T-helper 22 cell (primary cell): ENCODE measurements around the gene PLA2G4A.

Experiments used
- DNase-seq: peaks from one replicate; pipeline ENCODE4 v3.0.0-alpha.2; 2020; ENCODE audit warnings: low read depth

The PLA2G4A gene

GRCh38 chr1:186834399-186834958 is 5.7 kb downstream of the PLA2G4A start:
- DNase-seq: no peak

GRCh38 chr1:186835448-186835847 is 6.7 kb downstream of the PLA2G4A start:
- no peak for DNase-seq

- DNase-seq: no peak
Measured at GRCh38 chr1:186837806-186838205, 9.1 kb downstream of the PLA2G4A start.

- DNase-seq: no peak
Measured at GRCh38 chr1:186838380-186839040, 9.8 kb downstream of the PLA2G4A start.

- DNase-seq: no peak
Measured at GRCh38 chr1:186839041-186839400, 10.3 kb downstream of the PLA2G4A start.

GRCh38 chr1:186841599-186841998 is 12.8 kb downstream of the PLA2G4A start:
- no peak for DNase-seq

GRCh38 chr1:186842547-186842946 is 13.8 kb downstream of the PLA2G4A start:
- no peak for DNase-seq

- DNase-seq: no peak
Measured at GRCh38 chr1:186843226-186843625, 14.5 kb downstream of the PLA2G4A start.

- DNase-seq: no peak
Measured at GRCh38 chr1:186843931-186844330, 15.2 kb downstream of the PLA2G4A start.

GRCh38 chr1:186845576-186846210 is 16.9 kb downstream of the PLA2G4A start:
- DNase-seq: no peak

GRCh38 chr1:186848509-186849130 is 19.9 kb downstream of the PLA2G4A start:
- no peak for DNase-seq

GRCh38 chr1:186849271-186849671 is 20.5 kb downstream of the PLA2G4A start:
- DNase-seq: no peak

- no peak for DNase-seq
Measured at GRCh38 chr1:186849826-186850225, 21.1 kb downstream of the PLA2G4A start.

- no peak for DNase-seq
Measured at GRCh38 chr1:186854102-186854501, 25.4 kb downstream of the PLA2G4A start.

GRCh38 chr1:186858923-186859322 is 30.2 kb downstream of the PLA2G4A start:
- no peak for DNase-seq

- DNase-seq: no peak
Measured at GRCh38 chr1:186859995-186860394, 31.2 kb downstream of the PLA2G4A start.

GRCh38 chr1:186864296-186864695 is 35.5 kb downstream of the PLA2G4A start:
- no peak for DNase-seq

- no peak for DNase-seq
Measured at GRCh38 chr1:186865253-186865652, 36.5 kb downstream of the PLA2G4A start.

GRCh38 chr1:186865857-186866256 is 37.1 kb downstream of the PLA2G4A start:
- DNase-seq: no peak

GRCh38 chr1:186869526-186870228 is 40.9 kb downstream of the PLA2G4A start:
- DNase-seq: no peak

- no peak for DNase-seq
Measured at GRCh38 chr1:186871784-186872183, 43.0 kb downstream of the PLA2G4A start.

- DNase-seq: no peak
Measured at GRCh38 chr1:186872291-186872690, 43.5 kb downstream of the PLA2G4A start.

GRCh38 chr1:186873687-186874086 is 44.9 kb downstream of the PLA2G4A start:
- DNase-seq: no peak
